ENCODE measurements around the gene CKLF. TPM values are rescaled to one million over a fixed set of nuclear protein-coding genes. Genes with fewer than 3 reads are reported as not detected.

Gene CKLF
- total and polyA plus RNA-seq, 2 donors (not counting 1 experiment from before 2014, with no cell fraction given) = 30.4 to 53.6 TPM

DNA sequence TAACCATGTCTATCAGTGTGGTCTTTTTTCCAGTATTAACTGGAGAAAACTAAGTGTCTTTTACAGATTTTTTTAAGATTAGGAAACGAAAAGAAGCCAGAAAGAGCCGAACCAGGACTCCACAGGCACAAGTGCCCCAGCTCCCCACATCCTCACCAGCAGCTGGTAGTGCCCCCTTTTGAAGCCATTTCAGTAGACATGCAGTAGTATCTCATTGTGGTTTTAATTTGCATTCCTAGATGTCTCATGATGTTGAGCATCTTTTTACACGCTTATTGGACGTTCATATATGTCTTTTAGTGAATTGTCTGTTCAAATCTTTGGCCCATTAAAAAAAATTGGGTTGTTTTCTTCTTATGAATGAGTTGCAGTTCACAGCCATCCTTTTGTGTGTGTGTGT is 47.4 kb downstream of the CKLF start:
- Mint-ChIP-seq H3K27me3 (peaks cover 34% of the 10 kb centered on the region), H3K4me1 (peaks cover 19% of the 10 kb centered on the region), H3K27ac (no peak overlapping the region), H3K4me3 (no peak overlapping the region), H3K9me3 (ENCODE audit: insufficient read depth) (peaks cover 6% of the 10 kb centered on the region)
- H3K27me3 ChIP-seq (replicated peaks in 1 of 4; ENCODE audit: control extremely low read depth in 1 of 4, control insufficient read depth in 3 of 4, insufficient read depth in 4 of 4, low read length in 3 of 4) = peaks cover 0 to 25% (median 12%) of the 10 kb centered on the region in 4 experiments
- no peak overlapping the region for H3K4me2 ChIP-seq (replicated peaks; ENCODE audit: low read depth, low read length, poor library complexity, severe bottlenecking)
- no peaks in the 10 kb centered on the region for H3K79me2 ChIP-seq (ENCODE audit: control insufficient read depth, insufficient read depth, low read length)
- peaks cover 2 to 20% (median 15%) of the 10 kb centered on the region in 3 donors for H3K9me3 ChIP-seq (ENCODE audit: control extremely low read depth in 1 of 3, control insufficient read depth in 2 of 3, insufficient read depth in 1 of 3, low read length in 2 of 3)
- DNase-seq (no peak), ATAC-seq (ENCODE audit: low read depth) (no peak)
- H2AFZ ChIP-seq (ENCODE audit: insufficient read depth, low read depth, low read length, poor library complexity, severe bottlenecking) = no peak overlapping the region
- TF ChIP-seq EZH2 (IDR thresholded peaks at IDR 0.05; ENCODE audit: borderline replicate concordance, insufficient read depth, low read depth, low read length, poor library complexity, severe bottlenecking) = no peak
- TF ChIP-seq, protein P1, sequence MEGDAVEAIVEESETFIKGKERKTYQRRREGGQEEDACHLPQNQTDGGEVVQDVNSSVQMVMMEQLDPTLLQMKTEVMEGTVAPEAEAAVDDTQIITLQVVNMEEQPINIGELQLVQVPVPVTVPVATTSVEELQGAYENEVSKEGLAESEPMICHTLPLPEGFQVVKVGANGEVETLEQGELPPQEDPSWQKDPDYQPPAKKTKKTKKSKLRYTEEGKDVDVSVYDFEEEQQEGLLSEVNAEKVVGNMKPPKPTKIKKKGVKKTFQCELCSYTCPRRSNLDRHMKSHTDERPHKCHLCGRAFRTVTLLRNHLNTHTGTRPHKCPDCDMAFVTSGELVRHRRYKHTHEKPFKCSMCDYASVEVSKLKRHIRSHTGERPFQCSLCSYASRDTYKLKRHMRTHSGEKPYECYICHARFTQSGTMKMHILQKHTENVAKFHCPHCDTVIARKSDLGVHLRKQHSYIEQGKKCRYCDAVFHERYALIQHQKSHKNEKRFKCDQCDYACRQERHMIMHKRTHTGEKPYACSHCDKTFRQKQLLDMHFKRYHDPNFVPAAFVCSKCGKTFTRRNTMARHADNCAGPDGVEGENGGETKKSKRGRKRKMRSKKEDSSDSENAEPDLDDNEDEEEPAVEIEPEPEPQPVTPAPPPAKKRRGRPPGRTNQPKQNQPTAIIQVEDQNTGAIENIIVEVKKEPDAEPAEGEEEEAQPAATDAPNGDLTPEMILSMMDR (IDR thresholded peaks at IDR 0.05) = no peak
- no CpG with 5 or more reads among the region's 4 CpGs for WGBS (ENCODE audit: insufficient coverage)
- H4K20me1 ChIP-seq (ENCODE audit: control insufficient read depth, insufficient read depth, low read length, poor library complexity, severe bottlenecking) = no peaks in the 10 kb centered on the region
- no peaks in the 10 kb centered on the region for H3K36me3 ChIP-seq (replicated peaks in 1 of 2; ENCODE audit: control extremely low read depth in 1 of 2, control insufficient read depth in 1 of 2, extremely low read depth in 1 of 2, insufficient read depth in 2 of 2, low read length in 1 of 2)
- ChIA-PET POLR2A (no interaction called here), CTCF (interaction anchor here (1.2 to 1.4 kb wide), 3 partner anchors 10 to 88 kb away, joined by 3 to 6 read pairs (median 3); no protein-coding TSS in a partner anchor)
- H3K4me1 ChIP-seq (ENCODE audit: control insufficient read depth in 2 of 2, insufficient read depth in 2 of 2, low read length in 2 of 2) = peaks cover 10 to 17% of the 10 kb centered on the region in 2 donors
- intact Hi-C loops (cut with micrococcal nuclease) = no loop called here
- H3K9ac ChIP-seq (ENCODE audit: low read length) = no peak overlapping the region
- no peak overlapping the region for H3K4me3 ChIP-seq (ENCODE audit: control extremely low read depth in 1 of 5, extremely low read depth in 1 of 5, insufficient read depth in 1 of 5, low read depth in 2 of 5, low read length in 4 of 5)
- H3K27ac ChIP-seq (ENCODE audit: low read length in 2 of 2) = no peak overlapping the region

DNA sequence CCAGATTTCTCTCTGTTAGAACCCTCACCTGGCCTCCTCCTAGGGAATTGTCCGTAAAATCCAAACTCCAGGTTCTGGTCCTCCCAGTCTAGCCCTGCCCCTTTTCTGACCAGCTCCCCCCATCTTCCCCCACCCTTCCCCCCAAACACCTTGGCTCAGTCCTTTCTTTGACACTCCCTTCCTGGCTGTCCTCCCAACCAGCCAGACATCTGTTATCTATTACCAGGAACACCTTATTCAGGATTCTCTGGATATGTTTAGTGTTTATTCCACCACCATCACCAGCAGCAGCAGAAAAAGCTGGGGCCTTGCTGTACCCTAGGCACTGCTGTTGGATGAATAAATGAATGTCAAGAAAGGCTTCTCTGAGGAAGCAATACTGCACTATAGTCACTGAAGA is 48.1 kb downstream of the CKLF start:
- no peak overlapping the region for H3K4me2 ChIP-seq (replicated peaks; ENCODE audit: low read depth, low read length, poor library complexity, severe bottlenecking)
- no peak for TF ChIP-seq EZH2 (IDR thresholded peaks at IDR 0.05; ENCODE audit: borderline replicate concordance, insufficient read depth, low read depth, low read length, poor library complexity, severe bottlenecking)
- TF ChIP-seq, protein P1 (IDR thresholded peaks at IDR 0.05) = no peak
- H2AFZ ChIP-seq (ENCODE audit: insufficient read depth, low read depth, low read length, poor library complexity, severe bottlenecking) = no peak overlapping the region
- H3K27ac ChIP-seq (ENCODE audit: low read length in 2 of 2) = no peak overlapping the region
- H3K27me3 ChIP-seq (replicated peaks in 1 of 4; ENCODE audit: control extremely low read depth in 1 of 4, control insufficient read depth in 3 of 4, insufficient read depth in 4 of 4, low read length in 3 of 4) = peaks cover 0 to 25% (median 13%) of the 10 kb centered on the region in 4 experiments
- no peak overlapping the region for H3K9ac ChIP-seq (ENCODE audit: low read length)
- no peaks in the 10 kb centered on the region for H4K20me1 ChIP-seq (ENCODE audit: control insufficient read depth, insufficient read depth, low read length, poor library complexity, severe bottlenecking)
- Mint-ChIP-seq H3K4me3 (no peak overlapping the region), H3K27me3 (peaks cover 34% of the 10 kb centered on the region), H3K9me3 (ENCODE audit: insufficient read depth) (peaks cover 6% of the 10 kb centered on the region), H3K27ac (no peak overlapping the region), H3K4me1 (peaks cover 16% of the 10 kb centered on the region)
- ChIA-PET CTCF (interaction anchor here (0.6 to 1.3 kb wide), 3 partner anchors 48 to 564 kb away, joined by 3 read pairs; partner anchors contain the start of gene HSF4), POLR2A (no interaction called here)
- 100% methylated on average over 1 of the region's 1 CpG for WGBS (ENCODE audit: insufficient coverage)
- peaks cover 2 to 20% (median 15%) of the 10 kb centered on the region in 3 donors for H3K9me3 ChIP-seq (ENCODE audit: control extremely low read depth in 1 of 3, control insufficient read depth in 2 of 3, insufficient read depth in 1 of 3, low read length in 2 of 3)
- H3K4me1 ChIP-seq (ENCODE audit: control insufficient read depth in 2 of 2, insufficient read depth in 2 of 2, low read length in 2 of 2) = peaks cover 7 to 15% of the 10 kb centered on the region in 2 donors
- no peak for ATAC-seq (ENCODE audit: low read depth)
- intact Hi-C loops (cut with micrococcal nuclease) = no loop called here
- DNase-seq = no peak
- H3K36me3 ChIP-seq (replicated peaks in 1 of 2; ENCODE audit: control extremely low read depth in 1 of 2, control insufficient read depth in 1 of 2, extremely low read depth in 1 of 2, insufficient read depth in 2 of 2, low read length in 1 of 2) = no peaks in the 10 kb centered on the region
- H3K79me2 ChIP-seq (ENCODE audit: control insufficient read depth, insufficient read depth, low read length) = no peaks in the 10 kb centered on the region
- H3K4me3 ChIP-seq (ENCODE audit: control extremely low read depth in 1 of 5, extremely low read depth in 1 of 5, insufficient read depth in 1 of 5, low read depth in 2 of 5, low read length in 4 of 5) = no peak overlapping the region
